Smooth muscle cell (in vitro differentiated cells): ENCODE measurements around the gene SYNE3. TPM values are rescaled to one million over a fixed set of nuclear protein-coding genes. Genes with fewer than 3 reads are reported as not detected.

Source experiments
- DNase-seq: peaks from one replicate; lab custom pipeline; 2025; ENCODE audit not compliant: unreplicated experiment; lab: John Stamatoyannopoulos, UW
- H2AFZ ChIP-seq: fragments of 200-600 bp; sonication (generic); 2 replicates; pipeline ENCODE4 v1.6.0; 2016; ENCODE audit warnings: antibody characterized with exemption, low read depth, mild to moderate bottlenecking
- H3F3A ChIP-seq: fragments of 200-600 bp; sonication (generic); 2 replicates; pipeline ENCODE4 v1.6.0; 2017; ENCODE audit warnings: antibody characterized with exemption, low read depth
- H3K27ac ChIP-seq: fragments of 200-600 bp; sonication (generic); 2 replicates; pipeline ENCODE4 v1.5.1; 2016; ENCODE audit warnings: low read depth, mild to moderate bottlenecking
- H3K27me3 ChIP-seq: fragments of 200-600 bp; sonication (generic); 2 replicates; pipeline ENCODE4 v1.6.1; 2016; ENCODE audit warnings: low read depth, mild to moderate bottlenecking
- H3K36me3 ChIP-seq: fragments of 200-600 bp; sonication (generic); 2 replicates; pipeline ENCODE4 v1.5.1; 2016; ENCODE audit warnings: low read depth
- H3K4me1 ChIP-seq: fragments of 200-600 bp; sonication (generic); 2 replicates; pipeline ENCODE4 v1.5.1; 2016; ENCODE audit warnings: low read depth
- H3K4me2 ChIP-seq: fragments of 200-600 bp; sonication (generic); 2 replicates; pipeline ENCODE4 v1.6.0; 2016; ENCODE audit warnings: mild to moderate bottlenecking
- H3K4me3 ChIP-seq: fragments of 200-600 bp; sonication (generic); 2 replicates; pipeline ENCODE4 v1.5.1; 2016; ENCODE audit warnings: mild to moderate bottlenecking
- H3K79me2 ChIP-seq: fragments of 200-600 bp; sonication (generic); 2 replicates; pipeline ENCODE4 v1.6.0; 2016; ENCODE audit warnings: low read depth, mild to moderate bottlenecking
- H3K9ac ChIP-seq: fragments of 200-600 bp; sonication (generic); 2 replicates; pipeline ENCODE4 v1.6.0; 2016; ENCODE audit warnings: low read depth
- H3K9me3 ChIP-seq: fragments of 200-600 bp; sonication (generic); replicated peaks from 2 replicates; pipeline ENCODE4 v1.5.1; 2016; ENCODE audit warnings: low read depth
- H4K20me1 ChIP-seq: fragments of 200-600 bp; sonication (generic); 2 replicates; pipeline ENCODE4 v1.6.0; 2016; ENCODE audit warnings: low read depth
- CTCF ChIP-seq: fragments of 200-600 bp; sonication (generic); IDR thresholded peaks from 2 replicates; pipeline ENCODE4 v1.5.1; 2017; ENCODE audit warnings: borderline replicate concordance, mild to moderate bottlenecking, antibody characterized with exemption; ENCODE audit not compliant: insufficient read depth, poor library complexity, severe bottlenecking
- WGBS: methylation state at CpG from one replicate; pipeline ENCODE4 v1.1.7; 2016; ENCODE audit warnings: low lambda C conversion rate; 5-methylcytosine and 5-hydroxymethylcytosine counted together
- polyA plus RNA-seq: library from polyadenylated mRNA; unstranded; fragments of >200 nt; fragmentation: Nextera tagmentation; extraction: Ambion mirVana; gene quantifications from 2 replicates; pipeline ENCODE4 v1.2.1, GENCODE V29; 2016
- total RNA-seq: library from RNA; depleted of rRNA; stranded (reverse); fragments of >200 nt; gene quantifications from 2 replicates; pipeline ENCODE4 v1.2.3, GENCODE V29; 2014

Gene SYNE3
- total and polyA plus RNA-seq, 2 experiments from 2014 or later = 4.0 to 4.1 TPM

- H3K27ac ChIP-seq = no peak overlapping the region
- DNase-seq = no peak
- H3K9me3 ChIP-seq = no peaks in the 10 kb centered on the region
- 79% methylated on average over 6 of the region's 6 CpGs for WGBS
- H2AFZ ChIP-seq = no peak overlapping the region
- H3K4me1 ChIP-seq = no peaks in the 10 kb centered on the region
- no peaks in the 10 kb centered on the region for H3K36me3 ChIP-seq
- no peak for TF ChIP-seq CTCF
- H3K4me3 ChIP-seq = no peak overlapping the region
- no peaks in the 10 kb centered on the region for H3K79me2 ChIP-seq
- H4K20me1 ChIP-seq = peaks cover 2% of the 10 kb centered on the region
- H3F3A ChIP-seq = no peaks in the 10 kb centered on the region
- no peak overlapping the region for H3K9ac ChIP-seq
- no peaks in the 10 kb centered on the region for H3K27me3 ChIP-seq
- H3K4me2 ChIP-seq = no peak overlapping the region
These were observed 12.1 kb downstream of the SYNE3 start for GRCh38 chr14:95504135-95505029.

- no peak overlapping the region for H3K4me3 ChIP-seq
- no peaks in the 10 kb centered on the region for H3K27me3 ChIP-seq
- WGBS = 94% methylated on average over 8 of the region's 8 CpGs
These were observed 12.9 kb downstream of the SYNE3 start for GRCh38 chr14:95503365-95504134.

GRCh38 chr14:95502381-95502950, 14.0 kb downstream of the SYNE3 start:
- H3F3A ChIP-seq = peaks cover 2% of the 10 kb centered on the region
- H3K4me2 ChIP-seq = no peak overlapping the region
- no peaks in the 10 kb centered on the region for H3K27me3 ChIP-seq
- no peak overlapping the region for H2AFZ ChIP-seq
- no peaks in the 10 kb centered on the region for H3K9me3 ChIP-seq
- peaks cover 5% of the 10 kb centered on the region for H3K4me1 ChIP-seq
- no peak overlapping the region for H3K9ac ChIP-seq
- H3K36me3 ChIP-seq = no peaks in the 10 kb centered on the region
- no peaks in the 10 kb centered on the region for H3K79me2 ChIP-seq
- DNase-seq = no peak
- H3K27ac ChIP-seq = no peak overlapping the region
- H4K20me1 ChIP-seq = peaks cover 8% of the 10 kb centered on the region
- no peak for TF ChIP-seq CTCF
- no peak overlapping the region for H3K4me3 ChIP-seq
- WGBS = 45% methylated on average over 14 of the region's 14 CpGs

More at GRCh38 chr14:95503365-95504134, 12.9 kb downstream of the SYNE3 start:
- Histone ChIP-seq H3K9me3 (no peaks in the 10 kb centered on the region), H2AFZ (no peak overlapping the region), H3K27ac (no peak overlapping the region), H3K9ac (no peak overlapping the region), H3K79me2 (no peaks in the 10 kb centered on the region), H4K20me1 (peaks cover 8% of the 10 kb centered on the region), H3K36me3 (no peaks in the 10 kb centered on the region), H3K4me2 (no peak overlapping the region), H3K4me1 (no peaks in the 10 kb centered on the region), H3F3A (no peaks in the 10 kb centered on the region)
- no peak for DNase-seq
- TF ChIP-seq CTCF = no peak
